CD14-positive monocyte (primary cell): ENCODE measurements around the gene IL6R. TPM values are rescaled to one million over a fixed set of nuclear protein-coding genes. Genes with fewer than 3 reads are reported as not detected.
A peak's percentile ranks its signal among the peaks of the same experiment; 100 is the strongest.

Experiments used
- DNase-seq, 3 donors: peaks; one replicate each; pipeline ENCODE4 v3.0.0-alpha.2; 2011 to 2022
- H2AFZ ChIP-seq: 2 replicates; pipeline ENCODE4 v1.6.0; 2012; ENCODE audit warnings: mild to moderate bottlenecking, low read depth, low read length, inconsistent platforms; ENCODE audit not compliant: insufficient read depth, poor library complexity, severe bottlenecking
- H3K27ac ChIP-seq, 2 donors: 1 replicate in 1 of 2; 2 replicates in 1 of 2; pipeline ENCODE4 v1.5.1; 2012 to 2013; ENCODE audit warnings: low read length in 2 of 2, control low read depth in 1 of 2, inconsistent platforms in 1 of 2, low read depth in 1 of 2, mild to moderate bottlenecking in 1 of 2
- H3K27me3 ChIP-seq, 2 donors: one replicate each; pipeline versions ENCODE4 v1.6.0 to v1.6.1; 2011 to 2013; ENCODE audit warnings: low read length in 2 of 2; ENCODE audit not compliant: control insufficient read depth in 2 of 2, insufficient read depth in 2 of 2
- H3K36me3 ChIP-seq, 2 donors: replicated peaks in 1 of 2; 1 replicate in 1 of 2; 2 replicates in 1 of 2; pipeline versions ENCODE4 v1.5.1 to v1.6.1; 2012 to 2013; ENCODE audit warnings: low read length in 2 of 2, control low read depth in 1 of 2, inconsistent platforms in 1 of 2, mild to moderate bottlenecking in 1 of 2; ENCODE audit not compliant: insufficient read depth in 2 of 2, control insufficient read depth in 1 of 2
- H3K4me1 ChIP-seq, 2 donors: 1 replicate in 1 of 2; 2 replicates in 1 of 2; pipeline versions ENCODE4 v1.5.1 to v1.6.1; 2012 to 2013; ENCODE audit warnings: low read length in 2 of 2, control low read depth in 1 of 2, inconsistent platforms in 1 of 2, mild to moderate bottlenecking in 1 of 2, moderate library complexity in 1 of 2; ENCODE audit not compliant: insufficient read depth in 2 of 2, control insufficient read depth in 1 of 2
- H3K4me2 ChIP-seq: replicated peaks from 2 replicates; pipeline ENCODE3; 2012; ENCODE audit warnings: low read length, moderate library complexity, mild to moderate bottlenecking; ENCODE audit not compliant: poor library complexity, severe bottlenecking; ENCODE audit errors: extremely low read depth
- H3K4me3 ChIP-seq, 3 experiments: fragments of 200-600 bp in 1 of 3; sonication (generic) in 1 of 3; replicated peaks in 1 of 3; 1 replicate in 2 of 3; 2 replicates in 1 of 3; pipeline ENCODE4 v1.5.1; 2011 to 2013; ENCODE audit warnings: low read length in 3 of 3, mild to moderate bottlenecking in 3 of 3, control low read depth in 2 of 3, low read depth in 2 of 3, inconsistent platforms in 1 of 3, moderate library complexity in 1 of 3
- H3K79me2 ChIP-seq: 2 replicates; pipeline ENCODE4 v1.6.0; 2012; ENCODE audit warnings: mild to moderate bottlenecking, control low read depth, inconsistent platforms, low read length, moderate library complexity; ENCODE audit not compliant: insufficient read depth
- H3K9ac ChIP-seq: 2 replicates; pipeline ENCODE4 v1.6.0; 2017; ENCODE audit warnings: low read length, mild to moderate bottlenecking; ENCODE audit not compliant: insufficient read depth, poor library complexity, severe bottlenecking
- H3K9me3 ChIP-seq, 2 donors: replicated peaks in 1 of 2; 1 replicate in 1 of 2; 2 replicates in 1 of 2; pipeline versions ENCODE4 v1.5.1 to v1.6.1; 2012 to 2013; ENCODE audit warnings: low read length in 2 of 2, control low read depth in 1 of 2; ENCODE audit not compliant: control insufficient read depth in 1 of 2, insufficient read depth in 1 of 2
- H4K20me1 ChIP-seq: 2 replicates; pipeline ENCODE4 v1.6.0; 2012; ENCODE audit warnings: mild to moderate bottlenecking, low read length, control low read depth, moderate library complexity; ENCODE audit not compliant: insufficient read depth
- H3K27ac Mint-ChIP-seq, 7 donors: one replicate each; pipeline ENCODE4 v1.8.0; 2020; ENCODE audit warnings: mild to moderate bottlenecking in 7 of 7, mixed read lengths in 7 of 7, moderate library complexity in 6 of 7, inconsistent platforms in 2 of 7
- H3K27me3 Mint-ChIP-seq, 3 donors: one replicate each; pipeline ENCODE4 v1.8.0; 2021 to 2022; ENCODE audit warnings: low read depth in 3 of 3, mild to moderate bottlenecking in 3 of 3, mixed read lengths in 3 of 3, moderate library complexity in 3 of 3, inconsistent platforms in 1 of 3
- H3K36me3 Mint-ChIP-seq, 2 donors: one replicate each; pipeline ENCODE4 v1.8.0; 2020; ENCODE audit warnings: mixed read lengths in 2 of 2, inconsistent platforms in 1 of 2, mild to moderate bottlenecking in 1 of 2
- H3K4me1 Mint-ChIP-seq: one replicate; pipeline ENCODE4 v1.8.0; 2020; ENCODE audit warnings: mild to moderate bottlenecking, mixed read lengths
- H3K4me3 Mint-ChIP-seq, 2 donors: one replicate each; pipeline ENCODE4 v1.8.0; 2020; ENCODE audit warnings: mild to moderate bottlenecking in 2 of 2, mixed read lengths in 2 of 2, moderate library complexity in 1 of 2
- H3K9me3 Mint-ChIP-seq, 7 donors: one replicate each; pipeline ENCODE4 v1.8.0; 2020 to 2022; ENCODE audit warnings: mixed read lengths in 7 of 7, mild to moderate bottlenecking in 6 of 7, moderate library complexity in 6 of 7, inconsistent platforms in 2 of 7
- CTCF ChIP-seq: fragments of 200-600 bp; IDR thresholded peaks from one replicate; pipeline ENCODE4 v1.8.0; 2022; ENCODE audit warnings: antibody characterized with exemption, mild to moderate bottlenecking
- WGBS: methylation state at CpG from one replicate; pipeline ENCODE4 v1.1.5; 2013; ENCODE audit warnings: missing lambda C conversion rate; ENCODE audit not compliant: insufficient coverage; 5-methylcytosine and 5-hydroxymethylcytosine counted together
- intact Hi-C, 2 donors: fragments of 100-400 bp; cut with micrococcal nuclease; formaldehyde crosslinking; loops; one replicate each; pipeline versions ENCODE4 v1.15.0 to v1.15.1; 2023
- polyA plus RNA-seq, 3 donors: library from polyadenylated mRNA; depleted of rRNA in 1 of 3; unstranded in 2 of 3; stranded (reverse) in 1 of 3; fragments of 300-500 nt in 2 of 3; fragments of >200 nt in 1 of 3; fragmentation: Illumina TruSeq in 2 of 3; gene quantifications; 1 replicate in 2 of 3; 2 replicates in 1 of 3; pipeline ENCODE4 v1.2.3, GENCODE V29; 2012 to 2021

The IL6R gene
- polyA plus RNA-seq, 3 donors, result 56.4 to 81.7 (median 62.1) TPM

GRCh38 chr1:154423988-154424326 lies 18.8 kb downstream of the IL6R start:
- no peaks in the 10 kb centered on the region for H3K9me3 ChIP-seq
- no peak overlapping the region for H2AFZ ChIP-seq
- peaks cover 80% of the 10 kb centered on the region for H3K4me1 Mint-ChIP-seq
- H3K4me3 ChIP-seq, result peak overlapping the region in 1 of 3 experiments; percentile 5
- peaks cover 89% of the 10 kb centered on the region for H4K20me1 ChIP-seq
- H3K36me3 ChIP-seq, result peaks cover 13 to 39% of the 10 kb centered on the region in 2 donors
- peak overlapping the region in 1 of 2 donors; percentile 26 for H3K4me3 Mint-ChIP-seq
- H3K4me2 ChIP-seq, result peak overlapping the region; percentile 25
- peak overlapping the region; percentile 86 to 95 (median 94) for H3K27ac Mint-ChIP-seq
- H3K27me3 Mint-ChIP-seq, result peaks cover 0 to 3% (median 0%) of the 10 kb centered on the region in 3 donors
- peak overlapping the region; percentile 58 to 84 for H3K27ac ChIP-seq
- H3K4me1 ChIP-seq, result peaks cover 53 to 79% of the 10 kb centered on the region in 2 donors
- 31% methylated on average over 2 of the region's 7 CpGs for WGBS
- no peak overlapping the region for H3K9ac ChIP-seq
- H3K27me3 ChIP-seq, result no peaks in the 10 kb centered on the region
- H3K79me2 ChIP-seq, result peaks cover 100% of the 10 kb centered on the region
- DNase-seq, result no peak
- H3K9me3 Mint-ChIP-seq, result peaks cover 0 to 2% (median 0%) of the 10 kb centered on the region in 7 donors
- peaks cover 47 to 65% of the 10 kb centered on the region in 2 donors for H3K36me3 Mint-ChIP-seq
- intact Hi-C loops, result loop anchor here in 1 of 2 donors (2.0 kb wide), 1 partner anchor 17 kb away; no protein-coding TSS in a partner anchor
- TF ChIP-seq CTCF, result no peak

GRCh38 chr1:154425172-154425571 lies 20.0 kb downstream of the IL6R start:
- Mint-ChIP-seq H3K27ac (peak overlapping the region; percentile 79 to 95 (median 93)), H3K9me3 (peaks cover 0 to 2% (median 0%) of the 10 kb centered on the region in 7 donors), H3K4me3 (no peak overlapping the region), H3K4me1 (peaks cover 78% of the 10 kb centered on the region), H3K36me3 (peaks cover 58 to 76% of the 10 kb centered on the region in 2 donors), H3K27me3 (peaks cover 0 to 3% (median 0%) of the 10 kb centered on the region in 3 donors)
- no peak for TF ChIP-seq CTCF
- WGBS, result 100% methylated on average over 1 of the region's 6 CpGs
- no peak overlapping the region for H3K9ac ChIP-seq
- peaks cover 88% of the 10 kb centered on the region for H4K20me1 ChIP-seq
- peaks cover 100% of the 10 kb centered on the region for H3K79me2 ChIP-seq
- intact Hi-C loops, result no loop called here
- H2AFZ ChIP-seq, result no peak overlapping the region
- peak in 1 of 3 donors; percentile 73 for DNase-seq
- no peaks in the 10 kb centered on the region for H3K9me3 ChIP-seq
- H3K4me2 ChIP-seq, result no peak overlapping the region
- no peak overlapping the region for H3K4me3 ChIP-seq
- H3K27ac ChIP-seq, result peak overlapping the region; percentile 43 to 84
- H3K27me3 ChIP-seq, result no peaks in the 10 kb centered on the region
- H3K4me1 ChIP-seq, result peaks cover 47 to 77% of the 10 kb centered on the region in 2 donors
- peaks cover 26 to 51% of the 10 kb centered on the region in 2 donors for H3K36me3 ChIP-seq
